ENCODE measurements around the gene CASR. TPM values are rescaled to one million over a fixed set of nuclear protein-coding genes. Genes with fewer than 3 reads are reported as not detected.

Gene CASR
- total and polyA plus RNA-seq, 11 donors = 0.02 TPM; not detected in 10

- H3K4me1 ChIP-seq = no peaks in the 10 kb centered on the region
- no peaks in the 10 kb centered on the region for H3K36me3 ChIP-seq
- ATAC-seq (no peak), DNase-seq (no peak)
- peaks cover 0 to 9% (median 0%) of the 10 kb centered on the region in 9 donors for H3K27me3 ChIP-seq
- no peak overlapping the region for H3K4me3 ChIP-seq
- no peak overlapping the region for H3K27ac ChIP-seq
- no peaks in the 10 kb centered on the region for H3K9me3 ChIP-seq
- intact Hi-C loops (cut with DNase I) = no loop called here
- TF ChIP-seq CTCF (IDR thresholded peaks at IDR 0.05) (no peak), POLR2A (IDR thresholded peaks at IDR 0.05) (no peak)
- 62 to 69% (median 66%) methylated on average over 2 of the region's 2 CpGs for WGBS, 4 donors
Measured at GRCh38 chr3:122215592-122216298, 32.3 kb downstream of the CASR start.

- no peak overlapping the region for H3K4me3 ChIP-seq
- ATAC-seq (no peak), DNase-seq (no peak)
- H3K27me3 ChIP-seq = peaks cover 0 to 10% (median 0%) of the 10 kb centered on the region in 9 donors
- TF ChIP-seq POLR2A (IDR thresholded peaks at IDR 0.05) = no peak
- no peak for TF ChIP-seq CTCF (IDR thresholded peaks at IDR 0.05)
- no peak overlapping the region for H3K27ac ChIP-seq
- intact Hi-C loops (cut with DNase I) = no loop called here
- H3K36me3 ChIP-seq = no peaks in the 10 kb centered on the region
- 89 to 98% (median 92%) methylated on average over 1 of the region's 1 CpG for WGBS, 4 donors
- H3K4me1 ChIP-seq = no peaks in the 10 kb centered on the region
- H3K9me3 ChIP-seq = no peaks in the 10 kb centered on the region
Measured at GRCh38 chr3:122217901-122218300, 34.4 kb downstream of the CASR start.

GRCh38 chr3:122219242-122219872, 35.9 kb downstream of the CASR start:
- Histone ChIP-seq H3K4me1 (no peaks in the 10 kb centered on the region), H3K27me3 (peaks cover 0 to 10% (median 0%) of the 10 kb centered on the region in 9 donors), H3K36me3 (no peaks in the 10 kb centered on the region), H3K4me3 (no peak overlapping the region), H3K27ac (no peak overlapping the region), H3K9me3 (peaks cover 0 to 12% (median 0%) of the 10 kb centered on the region in 12 donors)
- WGBS, 4 donors = 67 to 83% (median 77%) methylated on average over 1 of the region's 1 CpG
- intact Hi-C loops (cut with DNase I) = no loop called here
- no peak for TF ChIP-seq CTCF (IDR thresholded peaks at IDR 0.05)
- no peak for TF ChIP-seq POLR2A (IDR thresholded peaks at IDR 0.05)
- DNase-seq (no peak), ATAC-seq (no peak)

GRCh38 chr3:122227036-122227781, 43.7 kb downstream of the CASR start:
- peaks cover 0 to 9% (median 0%) of the 10 kb centered on the region in 9 donors for H3K27me3 ChIP-seq
- no peak overlapping the region for H3K4me3 ChIP-seq
- no peak for TF ChIP-seq POLR2A (IDR thresholded peaks at IDR 0.05)
- TF ChIP-seq CTCF (IDR thresholded peaks at IDR 0.05) = no peak
- no peaks in the 10 kb centered on the region for H3K36me3 ChIP-seq
- DNase-seq (no peak), ATAC-seq (no peak)
- peaks cover 0 to 21% (median 0%) of the 10 kb centered on the region in 12 donors for H3K9me3 ChIP-seq
- H3K27ac ChIP-seq = no peak overlapping the region
- H3K4me1 ChIP-seq = peaks cover 0 to under 1% (median 0%) of the 10 kb centered on the region in 12 donors
- 89 to 94% (median 90%) methylated on average over 10 to 23 of the region's 23 CpGs for WGBS, 4 donors
- intact Hi-C loops (cut with DNase I) = no loop called here

Measured in heart left ventricle (tissue), 16 donors.